K562 (cell line): ENCODE results near the gene NHLRC2. TPM values are rescaled to one million over a fixed set of nuclear protein-coding genes. Genes with fewer than 3 reads are reported as not detected.

Experiments used
- ATAC-seq: fragments of 200-7000 bp; cut with Tn5 transposase; 3 replicates; pipeline ENCODE4 v1.9.1; 2020; ENCODE audit warnings: moderate library complexity
- BruUV-seq: library from RNA; stranded (reverse); fragments of 400-500 nt; replicated peaks from 2 replicates; lab custom pipeline; 2021; lab: Mats Ljungman, UMichigan
- CTCF ChIA-PET: fragments of 300-600 bp; formaldehyde crosslinking; extraction: SDS; loops from one replicate; lab custom pipeline; 2021; ENCODE audit warnings: low intra/inter-chr PET ratio; lab: Yijun Ruan, JAX
- POLR2A ChIA-PET: fragments of 300-600, 350-650 bp; sonication (Branson Sonifier 250); formaldehyde crosslinking; extraction: SDS; loops from one replicate; lab custom pipeline; 2021; ENCODE audit warnings: antibody characterized with exemption, inconsistent platforms; lab: Yijun Ruan, JAX
- DNase-seq, 4 experiments: peaks; one replicate each; pipeline versions ENCODE4 v3.0.0 to v3.0.0-alpha.2; 2011 to 2018; ENCODE audit warnings: low spot score in 3 of 4, mixed read lengths in 3 of 4; ENCODE audit errors: extremely low read depth in 1 of 4
- FAIRE-seq: peaks from 2 replicates; lab custom pipeline; 2011; peaks lifted over from hg19 to GRCh38; lab: Jason Lieb, UNC
- H2AFZ ChIP-seq: 2 replicates; pipeline ENCODE4 v1.6.0; 2011; ENCODE audit warnings: low read depth, low read length, control low read depth, inconsistent platforms
- H3K27ac ChIP-seq: fragments of 200-600 bp; 3 replicates; pipeline ENCODE4 v1.8.0; 2011; ENCODE audit warnings: low read depth, mild to moderate bottlenecking, control low read depth, inconsistent platforms, low read length, moderate library complexity, mixed read lengths; ENCODE audit errors: extremely low read depth
- H3K27me3 ChIP-seq, 2 experiments: fragments of 300-600 bp in 1 of 2; 2 replicates in 1 of 2; 3 replicates in 1 of 2; pipeline versions ENCODE4 v1.6.0 to v1.8.0; 2011; ENCODE audit warnings: inconsistent platforms in 2 of 2, low read length in 2 of 2, mild to moderate bottlenecking in 1 of 2, mixed read lengths in 1 of 2, moderate library complexity in 1 of 2; ENCODE audit not compliant: control insufficient read depth in 2 of 2, insufficient read depth in 2 of 2
- H3K36me3 ChIP-seq: fragments of 300-600 bp; 3 replicates; pipeline ENCODE4 v1.8.0; 2011; ENCODE audit warnings: mild to moderate bottlenecking, low read length, inconsistent platforms; ENCODE audit not compliant: control insufficient read depth, insufficient read depth
- H3K4me1 ChIP-seq, 2 experiments: fragments of 200-600 bp in 1 of 2; replicated peaks in 1 of 2; 2 replicates in 1 of 2; 3 replicates in 1 of 2; pipeline versions ENCODE4 v1.5.1 to v1.8.0; 2011; ENCODE audit warnings: inconsistent platforms in 2 of 2, low read length in 2 of 2, mild to moderate bottlenecking in 1 of 2, mixed read lengths in 1 of 2, moderate library complexity in 1 of 2; ENCODE audit not compliant: control insufficient read depth in 2 of 2, insufficient read depth in 2 of 2
- H3K4me2 ChIP-seq: 2 replicates; pipeline ENCODE4 v1.6.1; 2011; ENCODE audit warnings: low read length, control low read depth, inconsistent platforms, mixed read lengths; ENCODE audit not compliant: insufficient read depth
- H3K4me3 ChIP-seq: fragments of 200-600 bp; sonication (generic), shearing (Covaris generic); 2 replicates; pipeline ENCODE4 v1.5.1; 2016; ENCODE audit warnings: control low read depth, inconsistent platforms
- H3K79me2 ChIP-seq: fragments of 200-600 bp; 3 replicates; pipeline ENCODE4 v1.8.0; 2011; ENCODE audit warnings: low read length, inconsistent platforms; ENCODE audit not compliant: control insufficient read depth, insufficient read depth
- H3K9ac ChIP-seq, 2 experiments: 2 replicates each; pipeline versions ENCODE4 v1.6.0 to v1.6.1; 2011; ENCODE audit warnings: low read depth in 2 of 2, low read length in 2 of 2, control low read depth in 1 of 2, inconsistent platforms in 1 of 2, mild to moderate bottlenecking in 1 of 2, mixed read lengths in 1 of 2; ENCODE audit not compliant: insufficient read depth in 1 of 2
- H3K9me1 ChIP-seq: one replicate; pipeline ENCODE4 v1.6.0; 2011; ENCODE audit warnings: inconsistent platforms, mild to moderate bottlenecking, low read length, moderate library complexity; ENCODE audit not compliant: control insufficient read depth, insufficient read depth
- H3K9me3 ChIP-seq: replicated peaks from 2 replicates; pipeline ENCODE4 v1.5.1; 2011; ENCODE audit warnings: low read depth, low read length, inconsistent platforms; ENCODE audit not compliant: control insufficient read depth, insufficient read depth
- H4K20me1 ChIP-seq: replicated peaks from 2 replicates; pipeline ENCODE4 v1.6.1; 2011; ENCODE audit warnings: low read length, inconsistent platforms, mixed read lengths; ENCODE audit not compliant: control insufficient read depth, insufficient read depth
- CUX1 ChIP-seq: fragments of 200-800 bp; sonication (Bioruptor generic); IDR thresholded peaks from 2 replicates; pipeline ENCODE4 v1.6.1; 2016; ENCODE audit warnings: missing genetic modification characterization, missing compliant biosample characterization
- HMGN3 ChIP-seq: IDR thresholded peaks from 2 replicates; pipeline ENCODE4 v1.6.1; 2011; ENCODE audit warnings: borderline replicate concordance, low read depth, mild to moderate bottlenecking, mixed read lengths, low read length; ENCODE audit not compliant: insufficient read length; ENCODE audit errors: extremely low read depth
- HNRNPH1 ChIP-seq: fragments of 200-400 bp; formaldehyde crosslinking; optimal IDR thresholded peaks from 2 replicates; pipeline ENCODE3; 2017; ENCODE audit warnings: low read depth, mild to moderate bottlenecking, low read length, moderate library complexity
- MCM2 ChIP-seq: fragments of 450-650 bp; IDR thresholded peaks from 2 replicates; pipeline ENCODE4 v1.6.1; 2017; ENCODE audit warnings: low read depth, mild to moderate bottlenecking
- MCM3 ChIP-seq: fragments of 450-650 bp; IDR thresholded peaks from 2 replicates; pipeline ENCODE4 v1.6.1; 2016
- PREB ChIP-seq: sonication (generic); formaldehyde crosslinking; IDR thresholded peaks from 2 replicates; pipeline ENCODE4 v1.8.1; 2023; ENCODE audit warnings: mild to moderate bottlenecking, missing genetic modification reagents
- ZNF408 ChIP-seq: fragments of 250-450 bp; sonication (Bioruptor Pico); IDR thresholded peaks from 2 replicates; pipeline ENCODE4 v1.4.0; 2020; ENCODE audit warnings: low read depth, mild to moderate bottlenecking, moderate library complexity
- WGBS: fragments of 100-300 bp; shearing (Covaris generic); methylation state at CpG from one replicate; pipeline ENCODE4 v1.1.6; 2016; ENCODE audit warnings: low coverage, mixed read lengths; ENCODE audit not compliant: insufficient coverage; ENCODE audit errors: missing lambda C conversion rate; 5-methylcytosine and 5-hydroxymethylcytosine counted together
- in situ Hi-C: fragments of 300-500 bp; cut with MboI; formaldehyde crosslinking; loops from 4 replicates; pipeline ENCODE4 v1.15.0; 2018; ENCODE audit warnings: inconsistent platforms, mixed read lengths
- intact Hi-C: fragments of 100-400 bp; cut with micrococcal nuclease; formaldehyde crosslinking; loops from 2 replicates; pipeline ENCODE4 v1.14.2; 2022
- polyA plus RNA-seq, 8 experiments: library from polyadenylated mRNA; depleted of rRNA in 4 of 8; stranded (reverse) in 5 of 8; unstranded in 3 of 8; fragments of >200 nt; fragmentation: Nextera tagmentation in 2 of 8; fragmentation: Illumina TruSeq in 1 of 8; extraction: Ambion mirVana in 2 of 8; extraction: Trizol in 1 of 8; gene quantifications; 2 replicates each; pipeline versions ENCODE4 v1.2.1 to v1.2.3, GENCODE V29; 2011 to 2014; ENCODE audit warnings: inconsistent platforms in 1 of 8, missing spikeins in 1 of 8
- total RNA-seq, 7 experiments: library from RNA; depleted of rRNA in 6 of 7; stranded (reverse); fragments of >200 nt in 6 of 7; fragmentation: Illumina TruSeq in 2 of 7; extraction: Trizol in 2 of 7; gene quantifications; 2 replicates each; pipeline versions ENCODE4 v1.2.1 to v1.2.3, GENCODE V29; 2011 to 2021; ENCODE audit warnings: low replicate concordance in 1 of 7
- TF ChIP-seq, protein P1 (sequence below): fragments of 450-650 bp; formaldehyde crosslinking; IDR thresholded peaks from 2 replicates; pipeline ENCODE4 v1.4.0; 2020; ENCODE audit warnings: mild to moderate bottlenecking, mixed read lengths

The NHLRC2 gene
- total and polyA plus RNA-seq, 9 of the 15 experiments (the other 6 are each of a cell fraction or from before 2014, with no cell fraction given) = 1.5 to 22.4 (median 10.3) TPM

GRCh38 chr10:113823389-113823788, 31.1 kb upstream of the NHLRC2 start:
- peak overlapping the region; percentile 47; the same call in 1 of the 2 replicates for H2AFZ ChIP-seq
- no peaks in the 10 kb centered on the region for H3K79me2 ChIP-seq
- no peak overlapping the region for H3K4me3 ChIP-seq
- H3K9me3 ChIP-seq = no peaks in the 10 kb centered on the region
- no peaks in the 10 kb centered on the region for H4K20me1 ChIP-seq
- FAIRE-seq (peak; percentile 23), DNase-seq (no peak), ATAC-seq (no peak)
- in situ Hi-C loops = no loop called here
- H3K27me3 ChIP-seq = no peaks in the 10 kb centered on the region
- H3K36me3 ChIP-seq = no peaks in the 10 kb centered on the region
- H3K4me2 ChIP-seq = no peak overlapping the region
- H3K27ac ChIP-seq = no peak overlapping the region
- no peaks in the 10 kb centered on the region for H3K9me1 ChIP-seq
- peaks cover 13 to 21% of the 10 kb centered on the region in 2 experiments; a peak in 3 of 5 replicates for H3K4me1 ChIP-seq
- POLR2A ChIA-PET = interaction anchor here (0.6 kb wide), 1 partner anchor 11 kb away, joined by 3 read pairs; no protein-coding TSS in a partner anchor
- TF ChIP-seq MCM3 = no peak
- TF ChIP-seq HNRNPH1 = no peak
- TF ChIP-seq MCM2 = no peak
- no peak for TF ChIP-seq ZNF408 (CRISPR knock-in tag)
- CTCF ChIA-PET = no interaction called here
- H3K9ac ChIP-seq = no peak overlapping the region
- 20% methylated on average over 4 of the region's 4 CpGs for WGBS
- BruUV-seq = no TSS peak
- intact Hi-C loops = no loop called here

DNA sequence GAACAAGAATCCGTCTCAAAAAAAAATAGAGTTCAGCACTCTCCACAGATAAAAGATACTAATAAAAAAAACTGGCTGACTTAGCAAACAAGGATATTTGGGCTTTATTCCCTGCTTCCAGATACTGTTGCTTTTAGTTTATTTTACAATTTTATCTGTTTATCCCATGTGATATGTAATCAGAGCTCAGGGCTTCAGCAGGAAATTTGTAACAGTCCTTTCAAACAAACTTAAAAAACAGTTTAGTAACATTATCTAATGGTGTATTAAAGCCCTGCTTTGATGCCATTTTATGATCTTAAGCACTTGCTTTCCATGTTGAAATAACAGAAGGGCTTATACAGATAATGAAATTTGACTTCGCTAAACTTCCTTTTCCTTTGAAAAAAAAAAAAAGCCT, 28.7 kb upstream of the NHLRC2 start:
- FAIRE-seq = no peak
- peaks cover 4 to 9% of the 10 kb centered on the region in 2 experiments; a peak in 3 of 5 replicates for H3K4me1 ChIP-seq
- no peak for ATAC-seq
- no peak overlapping the region for H3K4me3 ChIP-seq
- no peaks in the 10 kb centered on the region for H3K9me1 ChIP-seq
- 77% methylated on average over 2 of the region's 2 CpGs for WGBS
- H2AFZ ChIP-seq = no peak overlapping the region
- ChIA-PET CTCF (no interaction called here), POLR2A (no interaction called here)
- H3K9me3 ChIP-seq = no peaks in the 10 kb centered on the region
- no peak overlapping the region for H3K27ac ChIP-seq
- no TSS peak for BruUV-seq
- H3K36me3 ChIP-seq = no peaks in the 10 kb centered on the region
- no peak for DNase-seq
- intact Hi-C loops = no loop called here
- no peaks in the 10 kb centered on the region for H3K79me2 ChIP-seq
- no peak overlapping the region for H3K9ac ChIP-seq
- H3K27me3 ChIP-seq = no peaks in the 10 kb centered on the region
- no peaks in the 10 kb centered on the region for H4K20me1 ChIP-seq
- in situ Hi-C loops = no loop called here
- no peak overlapping the region for H3K4me2 ChIP-seq
- no peak for TF ChIP-seq HMGN3
- no peak for TF ChIP-seq CUX1 (CRISPR knock-in tag)
- TF ChIP-seq, protein P1, sequence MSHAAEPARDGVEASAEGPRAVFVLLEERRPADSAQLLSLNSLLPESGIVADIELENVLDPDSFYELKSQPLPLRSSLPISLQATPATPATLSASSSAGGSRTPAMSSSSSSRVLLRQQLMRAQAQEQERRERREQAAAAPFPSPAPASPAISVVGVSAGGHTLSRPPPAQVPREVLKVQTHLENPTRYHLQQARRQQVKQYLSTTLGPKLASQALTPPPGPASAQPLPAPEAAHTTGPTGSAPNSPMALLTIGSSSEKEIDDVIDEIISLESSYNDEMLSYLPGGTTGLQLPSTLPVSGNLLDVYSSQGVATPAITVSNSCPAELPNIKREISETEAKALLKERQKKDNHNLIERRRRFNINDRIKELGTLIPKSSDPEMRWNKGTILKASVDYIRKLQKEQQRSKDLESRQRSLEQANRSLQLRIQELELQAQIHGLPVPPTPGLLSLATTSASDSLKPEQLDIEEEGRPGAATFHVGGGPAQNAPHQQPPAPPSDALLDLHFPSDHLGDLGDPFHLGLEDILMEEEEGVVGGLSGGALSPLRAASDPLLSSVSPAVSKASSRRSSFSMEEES (CRISPR knock-in tag) = no peak
- TF ChIP-seq PREB (CRISPR knock-in tag) = no peak
